Activated CD4-positive, alpha-beta T cell treated with anti-CD3 and anti-CD28 coated beads for 24 hours (primary cell): ENCODE measurements around the gene GNPDA2.
A peak's percentile ranks its signal among the peaks of the same experiment; 100 is the strongest.

Source experiments
- DNase-seq, 2 donors: peaks; one replicate each; pipeline ENCODE4 v3.0.0-alpha.2; 2020; ENCODE audit warnings: low read depth in 2 of 2

The GNPDA2 gene

GRCh38 chr4:44679060-44679459 is 47.3 kb downstream of the GNPDA2 start:
- no peak for DNase-seq

GRCh38 chr4:44678094-44679041 is 48.0 kb downstream of the GNPDA2 start, which contains the start of gene GUF1:
Gene GUF1, plus strand, starts transcription at chr4:44678420. Its CDS starts 203 bp downstream, at chr4:44678623.
- peak; percentile 75 to 76 for DNase-seq

- DNase-seq: no peak
These were observed 51.0 kb downstream of the GNPDA2 start for GRCh38 chr4:44675366-44675765.

- no peak for DNase-seq
These were observed 51.9 kb downstream of the GNPDA2 start for GRCh38 chr4:44674471-44674870.

GRCh38 chr4:44671636-44672035 is 54.7 kb downstream of the GNPDA2 start:
- DNase-seq: no peak

- DNase-seq: no peak
These were observed 55.7 kb downstream of the GNPDA2 start for GRCh38 chr4:44670506-44671199.

GRCh38 chr4:44668526-44668925 is 57.8 kb downstream of the GNPDA2 start:
- DNase-seq: no peak

GRCh38 chr4:44663539-44664263 is 62.7 kb downstream of the GNPDA2 start:
- DNase-seq: no peak

GRCh38 chr4:44662623-44663005 is 63.7 kb downstream of the GNPDA2 start:
- no peak for DNase-seq

GRCh38 chr4:44661940-44662622 is 64.3 kb downstream of the GNPDA2 start:
- no peak for DNase-seq

GRCh38 chr4:44660396-44660795 is 66.0 kb downstream of the GNPDA2 start:
- no peak for DNase-seq

GRCh38 chr4:44652002-44652401 is 74.4 kb downstream of the GNPDA2 start:
- no peak for DNase-seq
